NCI-H1930 (cell line): Measurements from ENCODE around the gene C5orf24.
"Not testable (repeated sequence)": the region's sequence is repeated elsewhere in the genome, so short reads cannot be mapped to it uniquely, and the experiment has no call there.

ENCODE experiments used
- DNase-seq, 2 experiments: peaks; one replicate each; lab custom pipeline; 2025; lab: John Stamatoyannopoulos, UW

Gene C5orf24

GRCh38 chr5:134857401-134857800 lies 11.6 kb downstream of the C5orf24 start:
- no peak for DNase-seq

DNA sequence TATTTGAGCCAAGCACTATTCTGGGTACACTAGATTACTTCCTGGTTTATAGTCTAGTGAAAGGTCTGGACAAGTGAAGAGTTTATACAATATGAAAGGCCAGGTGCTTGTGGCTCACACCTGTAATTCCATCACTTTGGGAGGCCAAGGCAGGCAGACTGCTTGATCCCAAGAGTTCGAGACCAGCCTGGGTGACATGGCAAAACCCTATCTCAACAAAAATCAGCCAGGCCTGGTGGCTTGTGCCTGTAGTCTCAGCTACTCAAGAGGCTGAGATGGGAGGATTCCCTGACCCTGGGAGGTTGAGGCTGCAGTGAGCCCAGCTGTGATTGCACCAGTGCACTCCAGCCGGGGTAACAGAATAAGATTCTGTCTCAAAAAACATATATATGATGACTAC lies 18.9 kb downstream of the C5orf24 start:
- DNase-seq, result no peak

DNA sequence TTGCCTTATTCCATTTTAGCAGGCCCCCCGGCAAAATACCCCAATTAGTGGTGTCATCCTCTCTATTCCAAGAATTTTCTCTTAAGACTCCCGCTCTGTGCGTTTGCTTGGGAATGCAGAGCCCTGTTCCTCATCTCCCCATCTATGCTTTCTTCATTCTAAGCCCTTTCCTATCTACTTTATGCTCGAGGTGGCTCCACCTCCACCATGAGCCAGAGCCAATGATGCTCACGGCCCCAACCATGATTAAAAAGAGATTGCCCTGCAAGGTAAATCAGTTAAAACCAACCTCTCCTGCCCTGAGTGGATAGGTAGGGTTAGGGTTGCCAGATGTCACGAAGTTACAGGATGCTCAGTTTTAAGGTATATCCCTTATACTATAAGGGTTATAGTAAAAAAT lies 27.7 kb downstream of the C5orf24 start:
- no peak for DNase-seq

DNA sequence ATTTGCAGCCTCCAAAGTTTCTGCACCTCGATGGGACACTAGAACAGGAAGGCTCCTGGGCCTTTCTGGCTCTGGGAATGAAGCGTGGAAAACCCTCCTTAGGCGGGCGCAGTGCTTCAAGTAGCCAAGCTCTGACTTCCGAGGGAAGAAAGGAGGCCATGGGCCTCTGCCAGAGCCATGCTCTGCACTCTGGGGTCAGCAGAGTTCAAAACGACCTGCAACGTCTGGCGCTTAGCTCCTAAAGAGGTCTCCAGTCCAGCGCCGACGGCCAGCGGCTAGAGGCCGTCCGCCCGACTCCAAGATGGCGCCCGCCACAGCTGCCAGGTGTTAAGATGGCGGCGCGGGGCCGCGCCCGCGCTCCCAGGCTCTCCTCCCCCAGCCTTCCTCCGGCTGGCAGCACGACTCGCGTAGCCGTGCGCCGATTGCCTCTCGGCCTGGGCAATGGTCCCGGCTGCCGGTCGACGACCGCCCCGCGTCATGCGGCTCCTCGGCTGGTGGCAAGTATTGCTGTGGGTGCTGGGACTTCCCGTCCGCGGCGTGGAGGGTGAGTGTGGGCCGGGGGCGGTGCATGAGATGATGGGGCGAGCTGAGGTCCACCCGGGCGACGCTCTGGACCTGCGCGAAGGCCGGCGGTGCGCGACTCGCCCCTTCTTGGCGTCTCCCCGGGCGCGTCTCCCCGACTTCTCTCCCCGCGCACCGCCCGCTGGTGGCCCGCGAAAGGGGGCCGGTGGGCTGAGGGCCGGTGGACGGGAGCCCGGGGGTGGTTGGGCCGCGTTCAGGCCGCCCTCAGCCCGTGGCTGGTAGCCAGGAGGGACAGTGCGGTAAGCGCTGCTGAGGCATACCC lies 28.4 kb downstream of the C5orf24 start, which contains the start of gene TXNDC15:
Gene TXNDC15, plus strand, starts transcription at position 385 of the 844 bp plus-strand sequence. Its CDS starts 57 bp downstream, at position 442.
- DNase-seq, result peak; percentile 44 to 58

GRCh38 chr5:134874831-134875655 lies 29.3 kb downstream of the C5orf24 start:
- DNase-seq, result no peak

DNA sequence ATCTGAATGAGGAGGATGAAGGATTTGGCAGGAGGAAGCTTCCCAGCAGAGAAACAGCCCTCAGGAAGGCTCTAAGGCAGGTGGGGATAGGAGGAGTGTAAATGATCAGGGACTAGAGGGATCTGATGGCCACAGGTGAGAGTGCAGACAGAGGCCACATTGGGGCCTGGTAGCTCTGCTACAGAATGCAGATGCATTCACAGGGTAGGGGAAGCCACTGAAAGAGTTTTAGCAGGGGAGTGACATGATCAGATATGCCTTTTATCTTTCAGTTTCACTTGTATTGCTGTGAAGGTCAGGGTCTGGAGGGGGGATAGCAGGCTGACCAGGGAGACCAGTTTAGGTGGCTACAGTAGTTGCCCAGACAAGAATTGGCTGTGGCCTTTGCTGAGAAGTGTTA lies 31.4 kb downstream of the C5orf24 start:
- DNase-seq, result no peak

DNA sequence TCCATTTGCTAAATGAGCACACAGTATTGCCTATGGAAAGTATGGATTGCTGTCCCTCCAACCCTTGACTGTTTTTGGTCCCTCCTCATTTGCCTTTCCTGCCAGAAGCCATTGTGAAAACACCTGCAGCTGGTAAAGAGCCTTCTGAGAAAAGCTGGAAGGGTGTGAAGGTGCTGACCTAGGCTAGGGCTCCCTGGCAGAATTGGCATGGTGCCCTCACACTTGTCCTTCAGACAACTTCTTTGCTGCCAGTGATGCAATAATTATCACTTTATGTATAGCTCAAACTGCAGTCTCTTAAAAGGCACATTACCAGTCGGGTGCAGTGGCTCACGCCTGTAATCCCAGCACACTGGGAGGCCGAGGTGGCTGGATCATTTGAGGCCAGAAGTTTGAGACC lies 32.6 kb downstream of the C5orf24 start:
- DNase-seq, result no peak

GRCh38 chr5:134879456-134879855 lies 33.7 kb downstream of the C5orf24 start:
- DNase-seq, result no peak

- DNase-seq, result not testable (repeated sequence)
Measured at GRCh38 chr5:134880937-134881336, 35.2 kb downstream of the C5orf24 start.

DNA sequence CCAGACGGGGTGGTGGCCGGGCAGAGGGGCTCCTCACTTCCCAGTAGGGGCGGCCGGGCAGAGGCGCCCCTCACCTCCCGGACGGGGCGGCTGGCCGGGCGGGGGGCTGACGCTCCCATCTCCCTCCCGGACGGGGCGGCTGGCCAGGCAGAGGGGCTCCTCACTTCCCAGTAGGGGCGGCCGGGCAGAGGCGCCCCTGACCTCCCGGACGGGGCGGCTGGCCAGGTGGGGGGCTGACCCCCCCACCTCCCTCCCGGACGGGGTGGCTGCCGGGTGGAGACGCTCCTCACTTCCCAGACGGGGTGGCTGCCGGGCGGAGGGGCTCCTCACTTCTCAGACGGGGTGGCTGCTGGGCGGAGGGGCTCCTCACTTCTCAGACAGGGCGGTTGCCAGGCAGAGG lies 35.9 kb downstream of the C5orf24 start:
- not testable (repeated sequence) for DNase-seq

GRCh38 chr5:134887593-134888159 lies 41.9 kb downstream of the C5orf24 start:
- no peak for DNase-seq

DNA sequence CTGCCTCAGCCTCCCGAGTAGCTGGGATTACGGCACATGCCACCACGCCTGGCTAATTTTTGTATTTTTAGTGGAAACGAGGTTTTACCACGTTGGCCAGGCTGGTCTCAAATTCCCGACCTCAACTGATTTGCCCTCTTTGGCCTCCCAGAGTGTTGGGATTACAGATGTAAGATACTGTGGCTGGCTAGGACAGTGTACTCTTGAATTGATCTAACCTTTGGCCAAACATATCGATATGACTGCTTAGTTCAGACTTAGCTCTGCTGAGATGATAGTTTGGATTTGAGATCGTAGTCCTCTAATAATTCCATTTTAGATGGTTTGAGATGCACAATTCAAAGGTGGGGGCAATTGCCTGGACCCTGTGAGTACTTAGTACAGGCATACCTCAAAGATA lies 43.6 kb downstream of the C5orf24 start:
- DNase-seq, result no peak

DNA sequence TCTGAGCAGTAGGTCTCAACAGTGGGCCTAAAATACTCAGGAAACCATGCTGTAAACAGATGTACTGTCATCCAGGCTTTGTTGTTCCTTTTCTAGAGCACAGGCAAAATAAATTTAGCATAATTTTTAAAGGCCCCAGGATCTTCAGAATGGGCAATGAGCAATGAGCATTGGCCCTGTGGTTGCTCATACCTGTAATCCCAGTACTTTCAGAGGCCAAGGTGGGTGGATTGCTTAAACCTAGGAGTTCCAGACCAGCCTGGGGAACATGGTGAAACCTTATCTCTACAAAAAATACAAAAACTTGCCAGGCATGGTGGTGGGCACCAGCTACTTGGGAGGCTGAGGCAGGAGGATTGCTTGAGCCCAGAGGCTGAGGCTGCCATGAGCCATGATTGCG lies 45.7 kb downstream of the C5orf24 start:
- DNase-seq, result no peak

DNA sequence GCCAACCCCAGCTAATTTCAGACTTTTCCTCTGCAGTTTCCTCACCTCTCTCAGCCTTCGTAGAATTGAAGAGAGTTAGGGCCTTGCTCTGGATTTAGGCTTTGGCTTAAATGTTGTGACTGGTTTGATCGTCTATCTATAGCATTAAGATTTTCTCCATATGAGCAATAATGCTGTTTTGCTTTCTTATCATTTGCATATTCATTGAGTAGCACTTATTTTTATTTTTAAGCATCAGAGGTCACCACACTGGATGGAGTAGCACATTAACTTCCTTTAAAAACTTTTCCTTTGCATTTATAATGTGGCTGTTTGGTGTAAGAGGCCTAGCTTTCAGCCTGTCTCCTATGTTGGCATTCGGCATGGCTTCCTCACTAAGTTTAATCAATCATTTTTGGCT lies 46.5 kb downstream of the C5orf24 start:
- DNase-seq, result no peak

DNA sequence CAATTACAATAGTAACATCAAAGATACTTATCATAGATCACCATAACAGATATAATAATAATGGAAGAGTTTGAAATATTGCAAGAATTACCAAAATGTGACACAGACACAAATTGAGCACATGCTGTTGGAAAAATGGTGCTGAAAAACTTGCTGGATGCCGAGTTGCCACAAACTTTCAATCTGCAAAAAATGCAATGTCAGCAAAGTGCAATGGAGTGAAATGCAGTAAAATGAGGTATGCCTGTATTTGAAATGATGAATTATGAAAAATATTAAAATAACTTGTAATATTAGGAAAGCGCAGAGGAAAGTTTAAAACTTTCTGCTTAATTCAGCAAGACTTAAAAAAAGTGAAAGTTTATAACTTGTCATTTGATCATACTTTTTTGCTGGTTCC lies 47.2 kb downstream of the C5orf24 start:
- no peak for DNase-seq

- DNase-seq, result no peak
Measured at GRCh38 chr5:134893748-134894505, 48.2 kb downstream of the C5orf24 start.

GRCh38 chr5:134902071-134902801 lies 56.5 kb downstream of the C5orf24 start:
- DNase-seq, result no peak

DNA sequence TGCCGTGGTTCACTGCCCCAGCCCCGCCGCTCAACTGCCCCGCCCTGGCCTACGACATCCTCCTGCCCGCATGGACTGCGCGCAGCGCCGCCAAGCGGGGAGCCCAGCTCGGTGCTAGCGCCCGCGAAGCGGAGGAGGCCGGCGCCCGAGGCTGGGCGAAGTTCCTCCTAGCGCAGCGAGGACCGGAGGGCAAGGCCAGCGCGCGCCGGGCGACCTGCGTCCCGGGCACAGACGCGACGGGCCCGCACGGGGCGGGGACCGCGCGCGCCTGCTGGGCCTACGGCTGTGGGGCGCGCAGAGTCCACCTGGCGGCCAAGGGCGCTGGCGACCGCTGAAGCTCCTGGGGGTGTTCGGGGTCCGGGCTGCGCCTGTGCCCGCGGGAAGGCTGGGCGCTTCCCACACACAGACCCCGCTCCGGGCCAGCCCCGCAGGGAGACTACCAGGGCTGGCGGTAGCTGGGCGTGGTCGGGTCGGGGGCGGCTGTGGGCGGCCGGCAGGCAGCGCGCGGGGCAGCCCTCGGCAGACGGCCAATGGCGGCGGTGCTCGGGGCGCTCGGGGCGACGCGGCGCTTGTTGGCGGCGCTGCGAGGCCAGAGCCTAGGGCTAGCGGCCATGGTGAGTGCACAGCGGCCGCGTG lies 59.0 kb downstream of the C5orf24 start, which contains the start of gene PCBD2:
Gene PCBD2, plus strand, starts transcription at position 522 of the 636 bp plus-strand sequence. Its CDS starts 9 bp downstream, at position 531.
- peak; percentile 58 to 78 for DNase-seq

GRCh38 chr5:134905246-134905996 lies 59.7 kb downstream of the C5orf24 start:
- DNase-seq, result peak; percentile 6 to 44

GRCh38 chr5:134906811-134907210 lies 61.0 kb downstream of the C5orf24 start:
- DNase-seq, result no peak
